ENCODE data around the gene CYP2R1. TPM values are rescaled to one million over a fixed set of nuclear protein-coding genes. Genes with fewer than 3 reads are reported as not detected.

The CYP2R1 gene
- total and polyA plus RNA-seq, 2 donors (not counting 3 experiments of a cell fraction or from before 2014, with no cell fraction given), result 5.8 to 8.0 TPM

- POLR2A ChIA-PET, result no interaction called here
- TF ChIP-seq FOS (IDR thresholded peaks at IDR 0.05; ENCODE audit: borderline replicate concordance, insufficient read depth, low read length) (no peak), MAX (IDR thresholded peaks at IDR 0.05; ENCODE audit: insufficient read depth, insufficient read length) (no peak), JUN (IDR thresholded peaks at IDR 0.05; ENCODE audit: borderline replicate concordance, insufficient read depth, insufficient read length, low read depth) (no peak), MYC (IDR thresholded peaks at IDR 0.05; ENCODE audit: low read depth, low read length) (no peak), POLR2A (IDR thresholded peaks at IDR 0.05; ENCODE audit: low read depth, low read length) (no peak), POLR2AphosphoS5 (IDR thresholded peaks at IDR 0.05; ENCODE audit: insufficient read depth, low read depth, low read length) (no peak), GATA2 (IDR thresholded peaks at IDR 0.05; ENCODE audit: insufficient read depth, insufficient read length, low read depth, low read length) (no peak), EZH2 (IDR thresholded peaks at IDR 0.05; ENCODE audit: borderline replicate concordance, low read depth, low read length, severe bottlenecking) (no peak), CTCF (IDR thresholded peaks at IDR 0.05; ENCODE audit: extremely low read depth in 1 of 2, insufficient read depth in 1 of 2, low read depth in 1 of 2, low read length in 2 of 2) (no peak)
- DNase-seq (ENCODE audit: low read depth, low spot score), result no peak
- no peak overlapping the region for H2AFZ ChIP-seq (ENCODE audit: low read depth, low read length)
- no TSS peak for BruUV-seq (replicated peaks)
- intact Hi-C loops (cut with micrococcal nuclease), result no loop called here
- H3K4me3 ChIP-seq (replicated peaks in 1 of 3; ENCODE audit: insufficient read depth in 1 of 3, low read depth in 1 of 3, low read length in 3 of 3), result no peak overlapping the region
- no peaks in the 10 kb centered on the region for H3K4me1 ChIP-seq (ENCODE audit: control insufficient read depth, extremely low read depth, insufficient read depth, low read length)
- no peaks in the 10 kb centered on the region for H4K20me1 ChIP-seq (replicated peaks; ENCODE audit: control insufficient read depth, extremely low read depth, insufficient read depth, low read length)
- no peaks in the 10 kb centered on the region for H3K79me2 ChIP-seq (ENCODE audit: control insufficient read depth, insufficient read depth, low read length)
- H3K27ac ChIP-seq (ENCODE audit: insufficient read depth, low read depth, low read length), result no peak overlapping the region
- no peak overlapping the region for H3K4me2 ChIP-seq (ENCODE audit: insufficient read depth, low read length)
- H3K9ac ChIP-seq (replicated peaks; ENCODE audit: extremely low read depth, insufficient read depth, low read length), result no peak overlapping the region
- FAIRE-seq, result no peak
- dilution Hi-C loops (cut with MboI; ENCODE audit: extremely low pct_ligation_motif_present, low sequenced_read_pairs), result no loop called here
- H3K27me3 ChIP-seq (ENCODE audit: control insufficient read depth in 2 of 2, insufficient read depth in 2 of 2, low read length in 2 of 2), result no peaks in the 10 kb centered on the region
- H3K9me3 ChIP-seq (replicated peaks; ENCODE audit: control insufficient read depth, insufficient read depth, low read length), result no peaks in the 10 kb centered on the region
- H3K9me1 ChIP-seq (replicated peaks; ENCODE audit: control insufficient read depth, extremely low read depth, insufficient read depth, low read length), result no peaks in the 10 kb centered on the region
- H3K36me3 ChIP-seq (ENCODE audit: control insufficient read depth in 2 of 2, extremely low read depth in 1 of 2, insufficient read depth in 2 of 2, low read length in 2 of 2), result no peaks in the 10 kb centered on the region
- CTCF ChIA-PET, result interaction anchor here (0.9 to 2.4 kb wide), 3 partner anchors 9 to 48 kb away, joined by 4 to 15 read pairs (median 5); partner anchors contain the start of gene CYP2R1
These were observed 31.5 kb downstream of the CYP2R1 start for GRCh38 chr11:14860511-14860910.
